NCI-H2107 (cell line): ENCODE measurements around the gene PRDM15.
A peak's percentile ranks its signal among the peaks of the same experiment; 100 is the strongest.

ENCODE experiments used
- DNase-seq: peaks from one replicate; lab custom pipeline; 2025; lab: John Stamatoyannopoulos, UW

PRDM15 gene

GRCh38 chr21:41885341-41886024 lies 6.3 kb upstream of the PRDM15 start:
- peak; percentile 55 for DNase-seq

GRCh38 chr21:41884501-41885030 lies 5.4 kb upstream of the PRDM15 start:
- DNase-seq = no peak

GRCh38 chr21:41883582-41883981 lies 4.4 kb upstream of the PRDM15 start:
- no peak for DNase-seq

GRCh38 chr21:41881051-41881450 lies 1.9 kb upstream of the PRDM15 start:
- DNase-seq = no peak

- no peak for DNase-seq
Observed at GRCh38 chr21:41880153-41880552, 1.0 kb upstream of the PRDM15 start.

GRCh38 chr21:41878831-41879189 lies 334 bp downstream of the PRDM15 start:
- DNase-seq = peak; percentile 83

GRCh38 chr21:41877901-41878830 lies 978 bp downstream of the PRDM15 start:
- DNase-seq = no peak

GRCh38 chr21:41876928-41877652 lies 2.1 kb downstream of the PRDM15 start:
- no peak for DNase-seq

GRCh38 chr21:41876396-41876795 lies 2.7 kb downstream of the PRDM15 start:
- no peak for DNase-seq

GRCh38 chr21:41875086-41875485 lies 4.1 kb downstream of the PRDM15 start:
- DNase-seq = no peak

- DNase-seq = no peak
Observed at GRCh38 chr21:41874611-41875010, 4.5 kb downstream of the PRDM15 start.

- DNase-seq = no peak
Observed at GRCh38 chr21:41873426-41873825, 5.7 kb downstream of the PRDM15 start.

GRCh38 chr21:41873005-41873404 lies 6.1 kb downstream of the PRDM15 start:
- DNase-seq = no peak

- no peak for DNase-seq
Observed at GRCh38 chr21:41871293-41872030, 7.7 kb downstream of the PRDM15 start.

- DNase-seq = no peak
Observed at GRCh38 chr21:41869771-41870170, 9.4 kb downstream of the PRDM15 start.

GRCh38 chr21:41868062-41868710 lies 11.0 kb downstream of the PRDM15 start:
- DNase-seq = no peak

- DNase-seq = no peak
Observed at GRCh38 chr21:41867313-41867712, 11.8 kb downstream of the PRDM15 start.

- no peak for DNase-seq
Observed at GRCh38 chr21:41866274-41866809, 12.8 kb downstream of the PRDM15 start.

- no peak for DNase-seq
Observed at GRCh38 chr21:41865002-41865777, 14.0 kb downstream of the PRDM15 start.
